Trophoblast cell (in vitro differentiated cells and primary cell): ENCODE measurements around the gene THBS3.
"Not testable (repeated sequence)": the region's sequence is repeated elsewhere in the genome, so short reads cannot be mapped to it uniquely, and the experiment has no call there.

ENCODE experiments used
- DNase-seq, 2 donors: peaks; one replicate each; pipeline ENCODE4 v3.0.0-alpha.2; 2016
- H2AFZ ChIP-seq: 2 replicates; pipeline ENCODE4 v1.6.1; 2013; ENCODE audit warnings: low read length, moderate library complexity, mild to moderate bottlenecking; ENCODE audit not compliant: insufficient read depth, poor library complexity
- H2AK5ac ChIP-seq: 2 replicates; pipeline ENCODE4 v1.6.1; 2013; ENCODE audit warnings: mild to moderate bottlenecking, low read length
- H2BK120ac ChIP-seq: 2 replicates; pipeline ENCODE4 v1.6.1; 2013; ENCODE audit warnings: low read length, mild to moderate bottlenecking, moderate library complexity; ENCODE audit not compliant: insufficient read depth, poor library complexity
- H2BK12ac ChIP-seq: 2 replicates; pipeline ENCODE4 v1.6.1; 2013; ENCODE audit warnings: mild to moderate bottlenecking, low read length, moderate library complexity
- H2BK5ac ChIP-seq: 2 replicates; pipeline ENCODE4 v1.6.1; 2013; ENCODE audit warnings: low read length, low read depth, moderate library complexity, mild to moderate bottlenecking; ENCODE audit not compliant: poor library complexity
- H3K14ac ChIP-seq: 2 replicates; pipeline ENCODE4 v1.6.1; 2013; ENCODE audit warnings: mild to moderate bottlenecking, low read length
- H3K18ac ChIP-seq: 2 replicates; pipeline ENCODE4 v1.6.1; 2013; ENCODE audit warnings: mild to moderate bottlenecking, low read length
- H3K23ac ChIP-seq: 2 replicates; pipeline ENCODE4 v1.6.1; 2013; ENCODE audit warnings: low read length
- H3K27ac ChIP-seq: 2 replicates; pipeline ENCODE4 v1.5.1; 2013; ENCODE audit warnings: low read depth, mild to moderate bottlenecking, inconsistent platforms, low read length, moderate library complexity
- H3K27me3 ChIP-seq: 2 replicates; pipeline ENCODE4 v1.6.1; 2013; ENCODE audit warnings: inconsistent platforms, mild to moderate bottlenecking, low read length, moderate library complexity; ENCODE audit not compliant: insufficient read depth
- H3K36me3 ChIP-seq, 2 experiments: 1 replicate in 1 of 2; 2 replicates in 1 of 2; pipeline ENCODE4 v1.6.1; 2013; ENCODE audit warnings: low read length in 2 of 2, mild to moderate bottlenecking in 2 of 2, moderate library complexity in 1 of 2; ENCODE audit not compliant: insufficient read depth in 2 of 2, control insufficient read depth in 1 of 2
- H3K4ac ChIP-seq: 2 replicates; pipeline ENCODE4 v1.6.1; 2013; ENCODE audit warnings: low read depth, mild to moderate bottlenecking, low read length, moderate library complexity
- H3K4me1 ChIP-seq, 2 experiments: 1 replicate in 1 of 2; 2 replicates in 1 of 2; pipeline ENCODE4 v1.6.1; 2013; ENCODE audit warnings: low read length in 2 of 2, mild to moderate bottlenecking in 2 of 2, moderate library complexity in 1 of 2; ENCODE audit not compliant: insufficient read depth in 2 of 2, control insufficient read depth in 1 of 2
- H3K4me2 ChIP-seq: 2 replicates; pipeline ENCODE4 v1.6.1; 2013; ENCODE audit warnings: inconsistent platforms, mild to moderate bottlenecking, low read length, moderate library complexity
- H3K4me3 ChIP-seq: 2 replicates; pipeline ENCODE4 v1.5.1; 2013; ENCODE audit warnings: mild to moderate bottlenecking, low read depth, low read length, inconsistent platforms
- H3K79me1 ChIP-seq: one replicate; pipeline ENCODE4 v1.6.1; 2013; ENCODE audit warnings: low read length
- H3K79me2 ChIP-seq: 2 replicates; pipeline ENCODE4 v1.6.1; 2013; ENCODE audit warnings: low read length, mild to moderate bottlenecking; ENCODE audit not compliant: control insufficient read depth, insufficient read depth, poor library complexity
- H3K9ac ChIP-seq: 2 replicates; pipeline ENCODE4 v1.6.1; 2013; ENCODE audit warnings: mild to moderate bottlenecking, low read length
- H3K9me3 ChIP-seq: 2 replicates; pipeline ENCODE4 v1.6.1; 2013; ENCODE audit warnings: low read depth, mild to moderate bottlenecking, control low read depth, inconsistent platforms, low read length; ENCODE audit not compliant: insufficient read depth
- H4K12ac ChIP-seq: 2 replicates; pipeline ENCODE4 v1.6.1; 2013; ENCODE audit warnings: low read depth, mild to moderate bottlenecking, low read length, moderate library complexity
- H4K8ac ChIP-seq: 2 replicates; pipeline ENCODE4 v1.6.1; 2013; ENCODE audit warnings: low read depth, mild to moderate bottlenecking, low read length, moderate library complexity
- H4K91ac ChIP-seq: one replicate; pipeline ENCODE4 v1.6.1; 2013; ENCODE audit warnings: low read depth, mild to moderate bottlenecking, low read length, moderate library complexity
- WGBS: extraction: QIAGEN DNeasy Blood & Tissue Kit; methylation state at CpG from one replicate; pipeline ENCODE4 v1.1.7; 2013; ENCODE audit warnings: missing lambda C conversion rate; ENCODE audit not compliant: insufficient read length, insufficient coverage; ENCODE audit errors: extremely low coverage; 5-methylcytosine and 5-hydroxymethylcytosine counted together

THBS3 gene

GRCh38 chr1:155214702-155215101 lies 7.0 kb upstream of the THBS3 start:
- not testable (repeated sequence) for H2BK5ac ChIP-seq, H3K4me1 ChIP-seq, H3K27ac ChIP-seq, H3K4me3 ChIP-seq, H2AFZ ChIP-seq, H4K91ac ChIP-seq, H3K4ac ChIP-seq, H2BK12ac ChIP-seq, H3K79me1 ChIP-seq, DNase-seq, H3K9ac ChIP-seq, H3K18ac ChIP-seq, H3K9me3 ChIP-seq, H2AK5ac ChIP-seq, H3K23ac ChIP-seq, H3K14ac ChIP-seq, H2BK120ac ChIP-seq, H4K8ac ChIP-seq, H3K4me2 ChIP-seq, H4K12ac ChIP-seq, H3K27me3 ChIP-seq, H3K79me2 ChIP-seq
- H3K36me3 ChIP-seq = peaks cover 18 to 19% of the 10 kb centered on the region in 2 experiments
- WGBS = no CpG with 5 or more reads among the region's 10 CpGs

GRCh38 chr1:155212051-155212440 lies 4.3 kb upstream of the THBS3 start:
- H4K8ac ChIP-seq, H3K9me3 ChIP-seq, H3K27ac ChIP-seq, H4K12ac ChIP-seq, H3K4me3 ChIP-seq, H2BK12ac ChIP-seq, H2BK5ac ChIP-seq, H3K9ac ChIP-seq, H2AFZ ChIP-seq, H3K23ac ChIP-seq, H4K91ac ChIP-seq, H2BK120ac ChIP-seq, H3K4me2 ChIP-seq, H3K18ac ChIP-seq, H2AK5ac ChIP-seq, H3K27me3 ChIP-seq, H3K4ac ChIP-seq, DNase-seq, H3K14ac ChIP-seq: not testable (repeated sequence)
- H3K36me3 ChIP-seq = peaks cover 15 to 19% of the 10 kb centered on the region in 2 experiments
- H3K79me2 ChIP-seq = peaks cover 12% of the 10 kb centered on the region
- WGBS = no CpG with 5 or more reads among the region's 7 CpGs
- H3K4me1 ChIP-seq = peaks cover 10 to 12% of the 10 kb centered on the region in 2 experiments
- H3K79me1 ChIP-seq = peaks cover 18% of the 10 kb centered on the region

- not testable (repeated sequence) for H2BK12ac ChIP-seq, H4K8ac ChIP-seq, H3K23ac ChIP-seq, H2BK120ac ChIP-seq, H3K4me3 ChIP-seq, H3K27me3 ChIP-seq, H2AFZ ChIP-seq, H3K14ac ChIP-seq, H3K9me3 ChIP-seq, H3K27ac ChIP-seq, H2AK5ac ChIP-seq, H3K18ac ChIP-seq, H4K91ac ChIP-seq, H4K12ac ChIP-seq, H3K4ac ChIP-seq, H2BK5ac ChIP-seq, H3K9ac ChIP-seq, H3K4me2 ChIP-seq
- H3K4me1 ChIP-seq = peaks cover 12 to 14% of the 10 kb centered on the region in 2 experiments
- peaks cover 12% of the 10 kb centered on the region for H3K79me2 ChIP-seq
- WGBS = no CpG with 5 or more reads among the region's 13 CpGs
- peaks cover 13 to 16% of the 10 kb centered on the region in 2 experiments for H3K36me3 ChIP-seq
- H3K79me1 ChIP-seq = peaks cover 18% of the 10 kb centered on the region
- peak in 1 of 2 donors; percentile 34 for DNase-seq
Measured at GRCh38 chr1:155211381-155212050, 3.8 kb upstream of the THBS3 start.

- Histone ChIP-seq H3K14ac (no peak overlapping the region), H3K9me3 (no peaks in the 10 kb centered on the region), H4K12ac (no peak overlapping the region), H3K4ac (no peak overlapping the region), H3K4me2 (no peak overlapping the region), H3K79me2 (peaks cover 12% of the 10 kb centered on the region), H2AFZ (no peak overlapping the region), H3K23ac (no peak overlapping the region), H3K9ac (no peak overlapping the region), H3K18ac (no peak overlapping the region), H3K4me1 (peaks cover 12 to 14% of the 10 kb centered on the region in 2 experiments), H4K8ac (no peak overlapping the region), H3K79me1 (peaks cover 18% of the 10 kb centered on the region), H3K4me3 (no peak overlapping the region), H4K91ac (no peak overlapping the region), H2BK12ac (no peak overlapping the region), H3K36me3 (peaks cover 13 to 15% of the 10 kb centered on the region in 2 experiments), H2BK120ac (no peak overlapping the region), H3K27ac (no peak overlapping the region), H3K27me3 (no peaks in the 10 kb centered on the region), H2BK5ac (no peak overlapping the region), H2AK5ac (no peak overlapping the region)
- DNase-seq = no peak
- WGBS = no CpG with 5 or more reads among the region's 4 CpGs
Measured at GRCh38 chr1:155210314-155211104, 2.8 kb upstream of the THBS3 start.
